NCI-H345 treated with DMSO at 0.1 percent for 48 hours (cell line): ENCODE data around the gene USP20.

Experiments
- DNase-seq: peaks from one replicate; lab custom pipeline; 2025; ENCODE audit not compliant: unreplicated experiment; lab: John Stamatoyannopoulos, UW

The USP20 gene

DNA sequence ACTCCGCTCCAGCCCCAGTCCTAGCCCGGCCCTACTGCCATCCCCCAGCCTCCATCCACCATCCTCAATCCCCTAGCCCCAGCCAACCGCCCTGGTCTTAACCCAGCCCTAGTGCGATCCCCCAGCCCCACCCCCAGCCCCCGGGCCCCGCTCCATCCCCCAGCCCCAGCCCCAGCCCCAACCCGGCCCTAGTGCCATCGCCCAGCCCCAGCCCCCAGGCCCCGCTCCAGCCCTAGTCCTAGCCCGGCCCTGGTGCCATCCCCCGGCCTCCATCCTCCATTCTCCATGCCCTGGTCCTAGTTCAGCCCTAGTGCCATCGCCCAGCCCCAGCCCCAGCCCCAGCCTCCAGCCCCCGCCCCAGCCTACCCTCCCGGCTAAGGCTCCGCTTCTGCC lies 11.7 kb upstream of the USP20 start:
- no peak for DNase-seq

- DNase-seq, result peak; percentile 94
Measured at GRCh38 chr9:129823935-129824601, 11.2 kb upstream of the USP20 start, which contains the start of gene TOR1A. TOR1A (minus strand) TSS chr9:129824136; CDS start chr9:129824085, 51 bp downstream.

- no peak for DNase-seq
Measured at GRCh38 chr9:129826344-129826743, 8.9 kb upstream of the USP20 start.

- no peak for DNase-seq
Measured at GRCh38 chr9:129826759-129827158, 8.5 kb upstream of the USP20 start.

DNA sequence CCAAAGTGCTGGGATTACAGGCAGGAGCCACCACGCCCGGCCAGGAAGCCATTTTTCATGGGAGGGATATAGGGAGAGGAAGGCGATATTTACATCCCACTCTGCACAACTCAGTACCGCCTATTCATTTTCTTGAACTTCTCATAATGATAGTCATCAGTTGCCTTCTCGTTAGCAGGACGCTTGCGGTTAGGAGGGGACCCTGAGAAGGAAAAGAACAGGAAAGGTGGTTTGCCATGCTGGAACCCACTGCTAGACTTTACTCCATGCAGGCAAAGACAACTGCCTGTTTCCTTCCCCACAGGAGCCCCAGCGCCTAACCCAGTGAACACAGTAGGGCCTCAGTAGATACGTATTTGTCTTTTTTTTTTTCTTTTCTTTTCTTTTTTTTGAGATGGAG lies 7.2 kb upstream of the USP20 start:
- no peak for DNase-seq

DNA sequence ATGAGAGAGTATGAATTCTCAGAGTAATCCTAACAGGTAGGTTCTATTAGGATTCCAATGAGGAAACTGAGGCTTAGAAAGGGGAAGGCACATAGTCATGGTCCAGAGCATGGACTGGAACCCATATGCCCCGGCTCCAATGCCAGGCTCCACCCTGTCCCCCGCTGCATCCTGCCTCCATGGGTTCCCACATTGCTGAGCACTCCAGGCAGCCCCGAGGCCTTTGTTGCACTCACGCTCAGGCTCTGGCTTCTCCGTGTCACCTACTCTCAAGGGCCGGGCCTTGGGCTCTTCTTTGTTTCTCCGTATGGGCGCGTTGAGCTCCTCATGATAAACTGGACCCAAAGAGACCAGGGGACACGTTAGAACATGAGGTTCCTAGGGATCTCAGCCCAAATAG lies 6.3 kb upstream of the USP20 start:
- DNase-seq, result no peak

GRCh38 chr9:129832982-129833381 lies 2.3 kb upstream of the USP20 start:
- no peak for DNase-seq

- DNase-seq, result no peak
Measured at GRCh38 chr9:129834489-129835127, 650 bp upstream of the USP20 start.

- no peak for DNase-seq
Measured at GRCh38 chr9:129835860-129836223, 584 bp downstream of the USP20 start.

- DNase-seq, result no peak
Measured at GRCh38 chr9:129836311-129837007, 1.2 kb downstream of the USP20 start.

- DNase-seq, result no peak
Measured at GRCh38 chr9:129838707-129839259, 3.5 kb downstream of the USP20 start.

- DNase-seq, result no peak
Measured at GRCh38 chr9:129839324-129840023, 4.2 kb downstream of the USP20 start.

GRCh38 chr9:129840034-129840433 lies 4.8 kb downstream of the USP20 start:
- DNase-seq, result peak; percentile 95

DNA sequence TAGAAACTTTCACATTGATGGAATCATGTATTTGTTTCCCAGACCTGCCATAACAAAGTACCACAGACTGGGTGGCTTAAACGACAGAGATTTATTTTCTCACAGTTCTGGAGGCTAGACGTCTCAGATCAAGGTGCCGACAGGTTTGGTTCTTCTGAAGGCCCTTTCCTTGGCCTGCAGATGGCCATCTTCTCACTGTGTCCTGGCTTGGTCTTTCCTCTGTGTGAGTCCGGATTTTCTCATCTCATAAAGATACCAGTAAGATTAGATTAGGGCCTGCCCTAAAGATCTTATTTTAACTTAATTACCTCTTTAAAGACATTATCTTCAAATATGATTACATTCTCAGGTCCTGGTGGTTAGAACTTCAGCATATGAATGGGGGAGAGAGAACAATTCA lies 5.8 kb downstream of the USP20 start:
- DNase-seq, result no peak

- DNase-seq, result no peak
Measured at GRCh38 chr9:129845373-129845772, 10.1 kb downstream of the USP20 start.

- DNase-seq, result no peak
Measured at GRCh38 chr9:129848712-129849441, 13.6 kb downstream of the USP20 start.

DNA sequence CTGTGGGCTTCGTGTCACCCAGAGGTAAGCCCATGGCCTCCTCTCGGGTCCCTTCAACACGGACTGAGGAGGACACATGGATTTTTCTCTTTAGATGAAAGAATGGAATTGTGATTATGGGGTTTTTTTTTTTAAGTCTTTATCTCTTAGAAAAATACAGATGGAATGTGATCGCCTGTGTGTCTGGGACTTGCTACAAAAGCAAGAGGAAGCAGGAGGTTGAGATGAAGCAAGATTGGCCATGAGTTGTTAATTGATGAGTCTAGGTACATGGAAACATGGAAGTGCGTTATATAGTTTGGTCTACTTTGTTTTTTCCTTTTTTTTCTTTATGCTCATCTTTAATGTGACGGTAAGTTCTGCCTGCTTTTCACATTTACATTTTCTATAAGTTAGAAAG lies 14.6 kb downstream of the USP20 start:
- no peak for DNase-seq

DNA sequence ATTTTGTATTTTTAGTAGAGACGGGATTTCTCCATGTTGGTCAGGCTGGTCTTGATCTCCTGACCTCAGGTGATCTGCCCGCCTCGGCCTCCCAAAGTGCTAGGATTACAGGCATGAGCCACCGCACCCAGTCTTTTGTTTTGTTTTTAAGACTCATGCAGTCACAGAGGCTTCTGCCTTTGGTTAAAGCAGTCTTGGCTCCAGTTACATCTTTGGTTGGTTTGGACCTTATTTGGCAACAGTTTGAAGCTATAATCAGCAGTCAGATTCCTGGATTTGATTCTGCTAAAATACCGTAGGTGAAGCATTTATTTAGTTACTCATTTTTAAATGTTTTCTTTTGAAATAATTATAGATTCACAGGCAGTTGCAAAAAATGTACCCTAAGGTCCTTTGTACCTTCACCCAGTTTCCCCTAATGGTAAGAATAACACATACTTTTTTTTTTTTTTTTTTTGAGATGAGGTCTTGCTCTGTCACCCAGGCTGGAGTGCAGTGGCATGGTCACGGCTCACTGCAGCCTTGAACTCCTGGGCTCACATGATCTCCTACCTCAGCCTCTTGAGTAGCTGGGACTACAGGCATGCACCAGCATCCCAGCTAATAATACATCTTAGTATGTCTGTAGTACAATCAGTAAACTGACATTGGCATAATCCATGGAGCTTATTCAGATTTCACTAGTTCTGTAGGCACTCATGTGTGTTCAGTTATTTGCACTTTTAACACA lies 15.7 kb downstream of the USP20 start:
- DNase-seq, result no peak

DNA sequence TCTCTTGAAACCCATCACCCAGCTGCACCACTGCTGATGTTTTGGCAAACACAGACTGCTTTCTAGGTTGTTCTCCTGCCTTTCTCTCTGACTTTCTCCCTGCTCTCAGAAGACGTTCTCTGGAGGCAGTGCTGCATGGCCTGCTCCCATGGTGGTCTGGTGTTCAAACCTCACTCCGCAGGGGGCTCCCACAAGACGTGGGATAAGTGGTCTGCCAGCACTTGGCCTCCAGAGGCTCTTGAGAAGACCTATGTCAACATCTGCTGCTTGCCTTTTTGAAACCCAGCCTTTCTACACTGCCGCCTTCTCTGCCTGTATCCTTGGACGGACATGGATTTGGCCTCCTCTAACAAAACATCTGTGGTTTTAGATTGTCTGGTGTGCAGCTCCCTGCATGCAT lies 16.6 kb downstream of the USP20 start:
- DNase-seq, result no peak

- DNase-seq, result no peak
Measured at GRCh38 chr9:129852579-129852978, 17.3 kb downstream of the USP20 start.
